22Rv1 (cell line): ENCODE measurements around the gene SCCPDH.

Source experiments
- ZFX ChIP-seq: fragments of 450-650 bp; IDR thresholded peaks from 2 replicates; pipeline ENCODE4 v1.6.1; 2017; ENCODE audit warnings: antibody characterized with exemption, borderline replicate concordance
- TF ChIP-seq, protein P1 (sequence below): fragments of 450-650 bp; IDR thresholded peaks from 2 replicates; pipeline ENCODE4 v1.5.1; 2017; ENCODE audit warnings: mild to moderate bottlenecking

DNA sequence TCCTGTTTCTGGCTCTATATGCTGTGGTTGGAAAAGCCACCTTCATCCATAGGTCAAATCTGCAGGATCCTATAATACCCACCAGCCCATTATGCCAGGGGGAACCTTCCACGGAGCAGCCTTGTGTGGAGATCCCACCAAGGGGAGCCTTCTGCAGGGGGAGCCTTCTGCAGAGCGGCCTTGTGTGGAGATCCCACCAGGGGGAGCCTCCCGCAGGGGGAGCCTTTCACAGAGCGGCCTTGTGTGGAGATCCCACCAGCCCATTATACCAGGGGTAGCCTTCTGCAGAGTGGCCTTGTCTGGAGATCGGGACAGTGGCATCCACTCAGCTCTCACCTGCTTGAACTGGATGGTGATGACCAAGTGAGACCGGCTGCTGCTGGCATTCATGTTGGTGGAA, 85.3 kb downstream of the SCCPDH start:
- TF ChIP-seq, protein P1, sequence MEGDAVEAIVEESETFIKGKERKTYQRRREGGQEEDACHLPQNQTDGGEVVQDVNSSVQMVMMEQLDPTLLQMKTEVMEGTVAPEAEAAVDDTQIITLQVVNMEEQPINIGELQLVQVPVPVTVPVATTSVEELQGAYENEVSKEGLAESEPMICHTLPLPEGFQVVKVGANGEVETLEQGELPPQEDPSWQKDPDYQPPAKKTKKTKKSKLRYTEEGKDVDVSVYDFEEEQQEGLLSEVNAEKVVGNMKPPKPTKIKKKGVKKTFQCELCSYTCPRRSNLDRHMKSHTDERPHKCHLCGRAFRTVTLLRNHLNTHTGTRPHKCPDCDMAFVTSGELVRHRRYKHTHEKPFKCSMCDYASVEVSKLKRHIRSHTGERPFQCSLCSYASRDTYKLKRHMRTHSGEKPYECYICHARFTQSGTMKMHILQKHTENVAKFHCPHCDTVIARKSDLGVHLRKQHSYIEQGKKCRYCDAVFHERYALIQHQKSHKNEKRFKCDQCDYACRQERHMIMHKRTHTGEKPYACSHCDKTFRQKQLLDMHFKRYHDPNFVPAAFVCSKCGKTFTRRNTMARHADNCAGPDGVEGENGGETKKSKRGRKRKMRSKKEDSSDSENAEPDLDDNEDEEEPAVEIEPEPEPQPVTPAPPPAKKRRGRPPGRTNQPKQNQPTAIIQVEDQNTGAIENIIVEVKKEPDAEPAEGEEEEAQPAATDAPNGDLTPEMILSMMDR: no peak
- TF ChIP-seq ZFX: no peak
